Endodermal cell (in vitro differentiated cells): ENCODE data around the gene MRPL33. TPM values are rescaled to one million over a fixed set of nuclear protein-coding genes. Genes with fewer than 3 reads are reported as not detected.

Experiments
- DNase-seq: peaks from one replicate; pipeline ENCODE4 v3.0.0-alpha.2; 2017
- H3K27ac ChIP-seq: 2 replicates; pipeline ENCODE4 v1.5.1; 2013; ENCODE audit warnings: mild to moderate bottlenecking, low read depth, low read length, moderate library complexity
- H3K27me3 ChIP-seq: 2 replicates; pipeline ENCODE4 v1.6.1; 2013; ENCODE audit warnings: mild to moderate bottlenecking, low read length, moderate library complexity; ENCODE audit not compliant: insufficient read depth, control insufficient read depth, poor library complexity, severe bottlenecking
- H3K36me3 ChIP-seq: 2 replicates; pipeline ENCODE4 v1.7.0; 2013; ENCODE audit warnings: mild to moderate bottlenecking, low read length, moderate library complexity; ENCODE audit not compliant: control insufficient read depth, insufficient read depth
- H3K4me1 ChIP-seq: one replicate; pipeline ENCODE4 v1.7.0; 2013; ENCODE audit warnings: low read length; ENCODE audit not compliant: control insufficient read depth, insufficient read depth
- H3K4me3 ChIP-seq: 2 replicates; pipeline ENCODE4 v1.5.1; 2013; ENCODE audit warnings: mild to moderate bottlenecking, low read length, moderate library complexity
- H3K9ac ChIP-seq: 2 replicates; pipeline ENCODE4 v1.6.1; 2013; ENCODE audit warnings: mild to moderate bottlenecking, low read length, moderate library complexity; ENCODE audit not compliant: poor library complexity, severe bottlenecking; ENCODE audit errors: extremely low read depth
- H3K9me3 ChIP-seq: 2 replicates; pipeline ENCODE4 v1.6.1; 2013; ENCODE audit warnings: mild to moderate bottlenecking, low read length, moderate library complexity; ENCODE audit not compliant: control insufficient read depth
- H3K27ac Mint-ChIP-seq: 2 replicates; pipeline ENCODE4 v1.8.0; 2020; ENCODE audit warnings: mixed read lengths
- H3K27me3 Mint-ChIP-seq: 2 replicates; pipeline ENCODE4 v1.8.0; 2021; ENCODE audit warnings: mild to moderate bottlenecking, mixed read lengths; ENCODE audit not compliant: insufficient read depth
- H3K36me3 Mint-ChIP-seq: 2 replicates; pipeline ENCODE4 v1.8.0; 2020; ENCODE audit warnings: low read depth, mixed read lengths
- H3K4me1 Mint-ChIP-seq: 2 replicates; pipeline ENCODE4 v1.8.0; 2020; ENCODE audit warnings: mixed read lengths
- H3K4me3 Mint-ChIP-seq: 2 replicates; pipeline ENCODE4 v1.8.0; 2020; ENCODE audit warnings: mild to moderate bottlenecking, moderate library complexity, mixed read lengths
- H3K9me3 Mint-ChIP-seq: 2 replicates; pipeline ENCODE4 v1.8.0; 2020; ENCODE audit warnings: mild to moderate bottlenecking, mixed read lengths
- whole genome bisulfite sequencing, 2 experiments: methylation state at CpG; one replicate each; pipeline versions ENCODE4 v1.1.5 to v1.1.7; 2013; ENCODE audit warnings: missing lambda C conversion rate in 2 of 2, mixed read lengths in 1 of 2; ENCODE audit not compliant: insufficient coverage in 1 of 2, insufficient read length in 1 of 2; 5-methylcytosine and 5-hydroxymethylcytosine counted together
- total RNA-seq, 2 donors: library from RNA; stranded (reverse); fragmentation: NEBNext Ultra II Directional in 1 of 2; extraction: Animal tissue kit (Norgen Biotek cat#: 25700) in 1 of 2; gene quantifications; 2 replicates in 1 of 2; 3 replicates in 1 of 2; pipeline ENCODE4 v1.2.1, GENCODE V29; 2021
- TF ChIP-seq, protein P1 (sequence below): fragments of 200-600 bp; sonication (generic); conservative IDR thresholded peaks from 2 replicates; pipeline ENCODE4 v1.5.0; 2021; ENCODE audit warnings: antibody characterized with exemption, mild to moderate bottlenecking

Gene MRPL33
- total RNA-seq, 2 donors from 2014 or later, result 69.5 to 80.6 TPM

DNA sequence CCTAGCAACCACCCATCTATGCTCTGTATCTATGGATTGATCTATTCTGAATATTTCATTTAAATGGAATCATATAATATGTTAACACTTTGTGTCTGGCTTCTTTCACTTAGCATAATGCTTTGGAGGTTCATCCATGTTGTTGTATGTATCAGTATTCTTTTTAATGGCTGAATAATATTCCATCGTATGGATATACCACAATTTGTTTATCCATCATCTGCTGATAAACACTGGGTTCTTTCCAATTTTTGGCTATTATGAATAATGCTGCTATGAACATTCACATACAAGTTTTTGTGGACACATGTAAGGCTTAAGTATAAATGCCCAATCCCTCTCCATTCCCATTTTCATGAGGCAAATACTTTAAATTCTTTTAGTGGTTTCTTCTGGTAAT lies 52.9 kb downstream of the MRPL33 start:
- WGBS, 2 experiments, result 80% methylated on average over 1 of the region's 1 CpG; no CpG with 5 or more reads in 1 of the 2 experiments
- H3K27me3 ChIP-seq, result no peaks in the 10 kb centered on the region
- Mint-ChIP-seq H3K27ac (no peak overlapping the region), H3K9me3 (peaks cover 9% of the 10 kb centered on the region), H3K36me3 (peaks cover 3% of the 10 kb centered on the region), H3K4me3 (no peak overlapping the region), H3K27me3 (no peaks in the 10 kb centered on the region), H3K4me1 (peaks cover 9% of the 10 kb centered on the region)
- DNase-seq, result no peak
- TF ChIP-seq, protein P1, sequence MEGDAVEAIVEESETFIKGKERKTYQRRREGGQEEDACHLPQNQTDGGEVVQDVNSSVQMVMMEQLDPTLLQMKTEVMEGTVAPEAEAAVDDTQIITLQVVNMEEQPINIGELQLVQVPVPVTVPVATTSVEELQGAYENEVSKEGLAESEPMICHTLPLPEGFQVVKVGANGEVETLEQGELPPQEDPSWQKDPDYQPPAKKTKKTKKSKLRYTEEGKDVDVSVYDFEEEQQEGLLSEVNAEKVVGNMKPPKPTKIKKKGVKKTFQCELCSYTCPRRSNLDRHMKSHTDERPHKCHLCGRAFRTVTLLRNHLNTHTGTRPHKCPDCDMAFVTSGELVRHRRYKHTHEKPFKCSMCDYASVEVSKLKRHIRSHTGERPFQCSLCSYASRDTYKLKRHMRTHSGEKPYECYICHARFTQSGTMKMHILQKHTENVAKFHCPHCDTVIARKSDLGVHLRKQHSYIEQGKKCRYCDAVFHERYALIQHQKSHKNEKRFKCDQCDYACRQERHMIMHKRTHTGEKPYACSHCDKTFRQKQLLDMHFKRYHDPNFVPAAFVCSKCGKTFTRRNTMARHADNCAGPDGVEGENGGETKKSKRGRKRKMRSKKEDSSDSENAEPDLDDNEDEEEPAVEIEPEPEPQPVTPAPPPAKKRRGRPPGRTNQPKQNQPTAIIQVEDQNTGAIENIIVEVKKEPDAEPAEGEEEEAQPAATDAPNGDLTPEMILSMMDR, result no peak
- H3K36me3 ChIP-seq, result no peaks in the 10 kb centered on the region
- no peak overlapping the region for H3K4me3 ChIP-seq
- H3K9ac ChIP-seq, result no peak overlapping the region
- H3K4me1 ChIP-seq, result no peaks in the 10 kb centered on the region
- no peak overlapping the region for H3K27ac ChIP-seq
- H3K9me3 ChIP-seq, result peaks cover 7% of the 10 kb centered on the region

DNA sequence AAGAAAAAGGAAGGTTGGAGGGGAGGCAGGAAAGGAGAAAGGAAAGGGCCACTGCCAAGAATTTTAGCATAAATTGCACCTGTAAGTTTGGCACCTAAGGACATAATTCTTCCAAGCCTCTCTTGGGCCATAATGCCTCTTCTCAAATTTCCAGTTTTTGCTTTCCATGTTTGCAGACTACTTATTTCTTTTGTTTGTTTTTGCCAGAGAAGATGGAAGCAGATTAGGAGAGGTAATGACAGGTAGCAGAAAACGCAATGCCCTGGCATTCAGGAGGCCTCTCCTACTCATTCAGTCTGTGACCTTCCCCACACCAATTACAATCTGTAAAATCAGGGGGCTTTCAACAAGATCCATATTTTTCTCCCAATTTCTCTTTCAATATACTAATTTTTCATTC lies 56.8 kb downstream of the MRPL33 start:
- Histone ChIP-seq H3K27ac (no peak overlapping the region), H3K36me3 (no peaks in the 10 kb centered on the region), H3K9ac (no peak overlapping the region), H3K4me1 (no peaks in the 10 kb centered on the region), H3K27me3 (no peaks in the 10 kb centered on the region), H3K4me3 (no peak overlapping the region), H3K9me3 (peaks cover 7% of the 10 kb centered on the region)
- DNase-seq, result no peak
- H3K4me1 Mint-ChIP-seq, result peaks cover 9% of the 10 kb centered on the region
- peaks cover 9% of the 10 kb centered on the region for H3K9me3 Mint-ChIP-seq
- no peak overlapping the region for H3K4me3 Mint-ChIP-seq
- 85% methylated on average over 1 of the region's 1 CpG; no CpG with 5 or more reads in 1 of the 2 experiments for WGBS, 2 experiments
- TF ChIP-seq, protein P1, result no peak
- H3K27me3 Mint-ChIP-seq, result no peaks in the 10 kb centered on the region
- peaks cover 3% of the 10 kb centered on the region for H3K36me3 Mint-ChIP-seq
- H3K27ac Mint-ChIP-seq, result no peak overlapping the region

Other genes with a start within 250 kb of the MRPL33 start
- gene ZNF512, start 188.7 kb upstream of the MRPL33 start, total RNA-seq, result 10 to 100 TPM; 29.3 to 36.7 TPM
- 1 to 10 TPM; 4.6 to 5.3 TPM for gene CCDC121, start 142.7 kb upstream of the MRPL33 start, total RNA-seq
- 10 to 100 TPM; 49.6 to 51.5 TPM for gene GPN1, start 142.7 kb upstream of the MRPL33 start, total RNA-seq
- gene SUPT7L, start 108.1 kb upstream of the MRPL33 start, total RNA-seq, result 10 to 100 TPM; 43.3 to 43.9 TPM
- 10 to 100 TPM; 24.7 to 24.9 TPM for gene SLC4A1AP, start 107.8 kb upstream of the MRPL33 start, total RNA-seq
- gene RBKS, start 118.7 kb downstream of the MRPL33 start, total RNA-seq, result 1 to 10 TPM; 4.4 to 4.9 TPM
- gene BABAM2, start 119.0 kb downstream of the MRPL33 start, total RNA-seq, result 10 to 100 TPM; 36.4 to 40.9 TPM